GM12892 (cell line): ENCODE measurements around the gene CCDC40.

ENCODE experiments used
- POLR2A ChIP-seq: IDR thresholded peaks from 2 replicates; pipeline ENCODE4 v1.6.1; 2011; ENCODE audit warnings: low read depth, low read length, control low read depth
- POLR2AphosphoS5 ChIP-seq: IDR thresholded peaks from 2 replicates; pipeline ENCODE4 v1.6.1; 2011; ENCODE audit warnings: low read depth, low read length, control low read depth

GRCh38 chr17:80025796-80026195 lies 10.6 kb upstream of the CCDC40 start:
- no peak for TF ChIP-seq POLR2A
- TF ChIP-seq POLR2AphosphoS5 = no peak
